Natural killer cell (primary cell): ENCODE results near the gene SH3BP1. TPM values are rescaled to one million over a fixed set of nuclear protein-coding genes. Genes with fewer than 3 reads are reported as not detected.
A peak's percentile ranks its signal among the peaks of the same experiment; 100 is the strongest.
"Not testable (repeated sequence)": the region's sequence is repeated elsewhere in the genome, so short reads cannot be mapped to it uniquely, and the experiment has no call there.

Experiments
- ATAC-seq, 3 donors: fragments of 150-1000 bp in 2 of 3; fragments of 200-7000 bp in 1 of 3; cut with Tn5 transposase; 1 replicate in 1 of 3; 2 replicates in 2 of 3; pipeline ENCODE4 v1.10.0; 2021; ENCODE audit warnings: mild to moderate bottlenecking in 2 of 3, moderate library complexity in 2 of 3
- DNase-seq, 2 donors: peaks; one replicate each; pipeline versions ENCODE4 v3.0.0 to v3.0.0-alpha.2; 2013 to 2021; ENCODE audit warnings: mixed read lengths in 1 of 2
- H3K27ac ChIP-seq: one replicate; pipeline ENCODE4 v1.5.1; 2013; ENCODE audit warnings: mild to moderate bottlenecking, low read length
- H3K27me3 ChIP-seq: one replicate; pipeline ENCODE4 v1.6.1; 2013; ENCODE audit warnings: low read length; ENCODE audit not compliant: control insufficient read depth, insufficient read depth
- H3K36me3 ChIP-seq: one replicate; pipeline ENCODE4 v1.6.1; 2013; ENCODE audit warnings: low read length; ENCODE audit not compliant: control insufficient read depth, insufficient read depth
- H3K4me1 ChIP-seq: one replicate; pipeline ENCODE4 v1.6.1; 2013; ENCODE audit warnings: low read length; ENCODE audit not compliant: control insufficient read depth, insufficient read depth
- H3K4me3 ChIP-seq: one replicate; pipeline ENCODE4 v1.5.1; 2013; ENCODE audit warnings: low read length
- H3K9me3 ChIP-seq: one replicate; pipeline ENCODE4 v1.6.1; 2013; ENCODE audit warnings: low read length; ENCODE audit not compliant: control insufficient read depth, insufficient read depth
- H3K27ac Mint-ChIP-seq, 2 donors: one replicate each; pipeline ENCODE4 v1.8.0; 2022; ENCODE audit warnings: mild to moderate bottlenecking in 2 of 2, mixed read lengths in 2 of 2, moderate library complexity in 1 of 2
- H3K27me3 Mint-ChIP-seq, 2 donors: one replicate each; pipeline ENCODE4 v1.8.0; 2022; ENCODE audit warnings: low read depth in 2 of 2, mixed read lengths in 2 of 2
- H3K36me3 Mint-ChIP-seq: one replicate; pipeline ENCODE4 v1.8.0; 2022; ENCODE audit warnings: mixed read lengths
- H3K4me1 Mint-ChIP-seq, 2 donors: one replicate each; pipeline ENCODE4 v1.8.0; 2022; ENCODE audit warnings: mixed read lengths in 2 of 2
- H3K4me3 Mint-ChIP-seq: one replicate; pipeline ENCODE4 v1.8.0; 2022; ENCODE audit warnings: mild to moderate bottlenecking, moderate library complexity, mixed read lengths
- H3K9me3 Mint-ChIP-seq, 2 donors: one replicate each; pipeline ENCODE4 v1.8.0; 2022; ENCODE audit warnings: mixed read lengths in 2 of 2
- CTCF ChIP-seq: fragments of 200-600 bp; IDR thresholded peaks from one replicate; pipeline ENCODE4 v1.8.0; 2022; ENCODE audit warnings: antibody characterized with exemption
- WGBS: methylation state at CpG from one replicate; pipeline ENCODE4 v1.1.7; 2013; ENCODE audit warnings: missing lambda C conversion rate; ENCODE audit not compliant: insufficient coverage; 5-methylcytosine and 5-hydroxymethylcytosine counted together
- intact Hi-C: fragments of 100-400 bp; cut with micrococcal nuclease; formaldehyde crosslinking; loops from one replicate; pipeline ENCODE4 v1.14.2; 2022
- total RNA-seq, 4 donors: library from RNA; stranded (reverse); fragments of 120-200 nt in 1 of 4; gene quantifications; one replicate each; pipeline versions ENCODE4 v1.2.3 to v1.2.4, GENCODE V29; 2013 to 2022

The SH3BP1 gene
- total RNA-seq, 3 donors from 2014 or later (not counting 1 experiment from before 2014, with no cell fraction given): 163 to 189 (median 163) TPM

- Histone ChIP-seq H3K27me3 (no peaks in the 10 kb centered on the region), H3K9me3 (no peaks in the 10 kb centered on the region), H3K4me3 (no peak overlapping the region), H3K27ac (no peak overlapping the region), H3K4me1 (no peaks in the 10 kb centered on the region), H3K36me3 (peaks cover 76% of the 10 kb centered on the region)
- Mint-ChIP-seq H3K9me3 (no peaks in the 10 kb centered on the region), H3K27ac (no peak overlapping the region), H3K36me3 (no peaks in the 10 kb centered on the region), H3K4me3 (no peak overlapping the region), H3K4me1 (peaks cover 0 to 5% of the 10 kb centered on the region in 2 donors), H3K27me3 (no peaks in the 10 kb centered on the region)
- no peak for ATAC-seq
- intact Hi-C loops: no loop called here
- WGBS: 96% methylated on average over 17 of the region's 17 CpGs
- no peak for DNase-seq
- no peak for TF ChIP-seq CTCF
Measured at GRCh38 chr22:37650463-37651136, 11.1 kb downstream of the SH3BP1 start.

- H3K4me3 ChIP-seq: no peak overlapping the region
- H3K4me3 Mint-ChIP-seq: no peak overlapping the region
- peaks cover 15% of the 10 kb centered on the region for H3K4me1 ChIP-seq
- H3K4me1 Mint-ChIP-seq: peaks cover 14 to 27% of the 10 kb centered on the region in 2 donors
- H3K9me3 Mint-ChIP-seq: no peaks in the 10 kb centered on the region
- peak overlapping the region; percentile 54 to 66 for H3K27ac Mint-ChIP-seq
- DNase-seq: no peak
- H3K9me3 ChIP-seq: no peaks in the 10 kb centered on the region
- no peak for TF ChIP-seq CTCF
- intact Hi-C loops: no loop called here
- no peaks in the 10 kb centered on the region for H3K36me3 Mint-ChIP-seq
- H3K27me3 Mint-ChIP-seq: no peaks in the 10 kb centered on the region
- no peak overlapping the region for H3K27ac ChIP-seq
- peaks cover 45% of the 10 kb centered on the region for H3K36me3 ChIP-seq
- no peaks in the 10 kb centered on the region for H3K27me3 ChIP-seq
- ATAC-seq: no peak
- WGBS: 93% methylated on average over 14 of the region's 14 CpGs
Measured at GRCh38 chr22:37654563-37655251, 15.2 kb downstream of the SH3BP1 start.

DNA sequence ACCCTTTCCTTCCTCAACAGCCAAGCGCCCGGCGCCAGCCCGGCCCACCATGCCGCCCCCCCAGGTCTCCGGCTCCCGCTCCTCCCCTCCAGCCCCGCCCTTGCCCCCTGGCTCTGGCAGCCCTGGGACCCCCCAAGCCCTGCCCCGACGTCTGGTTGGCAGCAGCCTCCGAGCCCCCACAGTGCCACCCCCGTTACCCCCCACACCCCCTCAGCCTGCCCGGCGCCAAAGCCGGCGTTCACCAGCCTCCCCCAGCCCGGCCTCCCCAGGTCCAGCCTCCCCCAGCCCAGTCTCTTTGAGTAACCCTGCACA lies 15.7 kb downstream of the SH3BP1 start:
- intact Hi-C loops: no loop called here
- 88% methylated on average over 11 of the region's 17 CpGs for WGBS

DNA sequence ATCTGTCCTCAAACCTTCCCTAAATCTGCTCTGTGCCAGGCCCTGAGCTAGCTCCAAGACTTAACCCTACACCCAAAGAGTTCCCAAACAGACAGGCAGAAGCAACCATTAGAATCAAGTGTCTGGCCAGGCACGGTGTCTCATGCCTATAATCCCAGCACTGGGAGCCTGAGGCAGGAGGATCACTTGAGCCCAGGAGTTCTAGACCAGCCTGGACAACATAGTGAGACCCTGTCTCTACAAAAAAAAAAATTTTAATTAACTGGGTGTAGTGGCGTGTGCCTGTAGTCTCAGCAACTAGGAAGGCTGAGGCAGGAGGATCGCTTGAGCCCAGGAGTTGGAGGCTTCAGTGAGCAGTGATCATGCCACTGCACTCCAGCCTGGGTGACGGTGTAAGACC lies 17.1 kb downstream of the SH3BP1 start:
- H3K9me3 Mint-ChIP-seq, H3K27ac ChIP-seq, intact Hi-C loops, H3K9me3 ChIP-seq, ATAC-seq, DNase-seq, H3K27me3 Mint-ChIP-seq, H3K27me3 ChIP-seq, H3K4me3 ChIP-seq, H3K36me3 Mint-ChIP-seq: not testable (repeated sequence)
- H3K4me1 ChIP-seq: peaks cover 34% of the 10 kb centered on the region
- WGBS: 93% methylated on average over 4 of the region's 4 CpGs
- Mint-ChIP-seq H3K4me1 (peaks cover 33 to 42% of the 10 kb centered on the region in 2 donors), H3K27ac (peak overlapping the region; percentile 76 to 77), H3K4me3 (peak overlapping the region; percentile 42)
- H3K36me3 ChIP-seq: peaks cover 26% of the 10 kb centered on the region

More for the DNA sequence above, 15.7 kb downstream of the SH3BP1 start:
- Histone ChIP-seq H3K4me3 (no peak overlapping the region), H3K4me1 (peaks cover 20% of the 10 kb centered on the region), H3K36me3 (peaks cover 40% of the 10 kb centered on the region), H3K27ac (no peak overlapping the region), H3K27me3 (no peaks in the 10 kb centered on the region), H3K9me3 (no peaks in the 10 kb centered on the region)
- no peak for TF ChIP-seq CTCF
- Mint-ChIP-seq H3K27ac (no peak overlapping the region), H3K4me3 (no peak overlapping the region), H3K4me1 (peaks cover 19 to 32% of the 10 kb centered on the region in 2 donors), H3K9me3 (no peaks in the 10 kb centered on the region), H3K27me3 (no peaks in the 10 kb centered on the region), H3K36me3 (no peaks in the 10 kb centered on the region)
- no peak for DNase-seq
- no peak for ATAC-seq
